NCI-H146 (cell line): Measurements from ENCODE around the gene CARM1.

Experiments
- DNase-seq: peaks from one replicate; lab custom pipeline; 2025; lab: John Stamatoyannopoulos, UW

The CARM1 gene

DNA sequence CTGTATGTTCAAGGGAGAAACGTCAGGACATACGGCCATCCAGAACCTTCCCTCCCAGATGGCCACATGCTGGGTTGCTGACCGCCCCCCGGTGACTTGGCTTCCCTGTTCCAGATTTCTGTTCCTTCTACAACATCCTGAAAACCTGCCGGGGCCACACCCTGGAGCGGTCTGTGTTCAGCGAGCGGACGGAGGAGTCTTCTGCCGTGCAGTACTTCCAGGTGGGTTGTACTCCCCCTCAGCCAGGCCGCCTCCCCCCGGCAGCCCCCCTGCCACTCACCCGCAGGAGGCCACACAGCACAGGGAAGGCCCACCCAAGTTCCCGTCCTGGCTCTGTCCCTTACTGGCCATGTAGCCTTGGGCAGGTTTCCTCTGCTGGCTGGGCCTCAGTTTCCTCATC, 36.6 kb downstream of the CARM1 start:
- DNase-seq: no peak

DNA sequence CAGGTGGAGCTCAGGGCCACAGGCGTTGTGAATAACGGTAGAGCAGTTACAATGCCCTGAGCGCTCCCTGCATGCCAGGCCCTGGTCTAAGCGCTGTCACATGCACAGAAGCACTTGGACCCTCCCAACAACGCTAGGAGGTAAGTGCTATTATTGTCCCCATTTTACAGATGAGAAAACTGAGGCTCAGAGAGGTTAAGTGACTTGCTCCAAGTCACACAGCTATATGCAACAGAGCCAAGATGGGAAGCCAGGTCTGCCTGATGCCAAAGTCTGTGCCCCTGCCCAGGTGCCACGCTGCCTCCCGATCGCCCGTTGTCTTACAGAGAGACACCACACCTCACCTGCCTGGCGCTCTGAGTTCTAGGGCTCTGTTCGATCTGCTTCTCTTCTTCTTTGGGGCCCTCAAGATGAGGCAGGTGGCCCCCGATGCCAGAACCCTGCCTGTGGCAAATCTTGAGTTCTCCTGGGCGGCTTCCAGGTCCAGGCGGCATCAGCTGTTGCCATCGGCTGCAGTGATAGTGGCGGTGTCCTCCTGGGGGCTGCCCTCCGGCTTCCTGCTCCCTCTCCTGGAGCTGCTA, 37.1 kb downstream of the CARM1 start:
- DNase-seq: no peak

- DNase-seq: no peak
Observed at GRCh38 chr19:10911579-10912363, 40.4 kb downstream of the CARM1 start.

DNA sequence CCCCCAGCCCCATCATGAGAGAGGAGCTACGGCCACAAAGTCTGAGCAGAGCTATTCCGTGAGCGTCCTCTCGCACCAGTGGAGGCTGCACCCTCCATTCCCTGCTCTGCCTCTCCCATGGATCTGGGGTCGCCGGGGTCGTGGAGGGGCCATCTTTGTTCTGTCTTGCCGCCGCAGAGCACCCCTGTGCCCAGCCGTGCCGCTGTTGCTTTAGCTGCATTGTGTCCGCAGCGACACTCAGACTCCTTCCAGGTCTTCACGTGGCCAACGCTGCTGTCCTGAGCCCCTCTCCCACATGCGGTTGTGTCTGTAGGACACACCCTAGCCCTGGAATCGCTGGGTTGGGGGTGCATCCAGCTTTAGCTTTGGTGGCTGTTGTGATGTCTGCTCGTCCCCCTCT, 41.3 kb downstream of the CARM1 start:
- no peak for DNase-seq

GRCh38 chr19:10913716-10914340, 42.5 kb downstream of the CARM1 start:
- DNase-seq: no peak

DNA sequence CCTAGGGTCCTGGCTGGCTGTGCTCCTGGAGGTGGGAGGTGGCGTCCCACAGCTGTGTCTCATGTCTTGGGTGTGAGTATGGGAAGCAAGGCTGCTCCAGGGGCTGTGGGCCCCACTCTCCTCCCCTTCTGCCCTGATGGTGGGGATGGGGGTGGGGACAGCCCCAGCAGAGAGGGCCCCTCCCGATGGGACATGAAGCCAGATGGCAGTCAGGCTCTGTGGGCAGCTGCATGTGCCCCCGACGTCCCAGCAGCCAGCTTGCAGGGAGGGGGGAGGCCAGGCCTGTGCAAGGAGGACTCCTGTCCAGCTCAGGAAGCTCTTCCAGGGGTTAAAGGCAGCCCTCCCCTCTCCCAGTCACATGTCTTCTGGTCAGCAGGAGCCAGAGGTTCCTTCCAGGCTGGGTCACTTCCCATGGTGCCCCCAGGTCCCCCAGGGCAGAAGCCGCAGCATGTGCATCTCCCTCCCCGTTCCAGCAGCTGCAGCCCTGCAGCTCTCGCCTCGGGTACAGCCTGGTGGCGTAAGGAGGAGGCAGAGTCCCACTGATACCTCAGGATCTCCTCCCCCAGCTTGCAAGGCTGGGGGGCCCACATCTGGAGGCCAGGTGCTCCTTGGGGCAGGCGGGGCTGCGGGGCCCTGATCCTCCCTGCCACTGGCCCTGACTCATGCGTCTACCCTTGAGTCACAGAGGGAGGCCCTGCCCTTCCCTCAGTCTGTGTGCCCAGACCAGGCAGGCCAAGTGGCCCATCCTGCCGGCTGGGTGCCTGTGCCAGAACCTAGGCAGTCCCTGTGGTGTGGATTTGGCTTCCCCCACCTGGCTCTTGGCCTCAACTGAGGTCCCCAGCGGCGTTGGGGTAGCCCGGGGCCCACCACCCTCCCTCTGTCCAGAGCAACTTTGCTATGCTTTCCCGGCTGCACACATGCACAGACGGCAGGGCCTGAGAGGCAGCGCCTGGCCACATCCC, 44.1 kb downstream of the CARM1 start:
- DNase-seq: no peak

DNA sequence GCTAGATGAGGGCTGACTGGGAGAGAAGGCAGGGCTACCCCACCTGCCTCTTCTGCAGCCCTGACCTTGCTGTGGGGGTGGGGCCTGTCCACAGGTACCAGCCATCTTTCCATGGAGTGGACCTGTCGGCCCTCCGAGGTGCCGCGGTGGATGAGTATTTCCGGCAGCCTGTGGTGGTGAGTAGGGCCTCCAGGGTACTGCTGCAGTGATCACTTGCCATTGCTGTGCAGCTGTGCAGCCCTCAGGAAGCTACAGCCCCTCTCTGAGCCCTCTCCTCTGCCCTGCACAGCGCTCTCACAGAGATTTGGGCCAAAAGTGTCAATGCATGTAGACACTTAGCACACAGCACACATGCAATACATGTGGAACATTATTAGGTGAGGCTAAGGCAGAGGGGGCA, 45.2 kb downstream of the CARM1 start:
- DNase-seq: no peak

DNA sequence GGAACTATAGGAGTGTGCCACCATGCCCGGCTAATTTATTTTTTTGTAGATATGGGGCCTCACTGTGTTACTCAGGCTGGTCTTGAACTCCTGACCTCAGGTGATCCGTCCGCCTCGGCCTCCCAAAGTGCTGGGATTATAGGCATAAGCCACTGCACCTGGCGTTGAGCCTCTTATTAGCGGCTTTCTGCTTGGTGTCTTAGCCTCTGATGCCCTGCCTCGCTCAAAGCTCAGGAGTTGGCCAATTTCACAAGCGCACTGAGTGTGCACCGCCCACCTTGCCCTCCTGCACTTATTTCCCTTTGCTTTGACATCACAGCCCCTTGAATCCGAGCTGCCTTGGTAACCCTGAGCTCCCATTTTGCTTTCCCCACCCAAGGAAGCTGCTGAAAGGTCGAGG, 47.0 kb downstream of the CARM1 start:
- DNase-seq: no peak

DNA sequence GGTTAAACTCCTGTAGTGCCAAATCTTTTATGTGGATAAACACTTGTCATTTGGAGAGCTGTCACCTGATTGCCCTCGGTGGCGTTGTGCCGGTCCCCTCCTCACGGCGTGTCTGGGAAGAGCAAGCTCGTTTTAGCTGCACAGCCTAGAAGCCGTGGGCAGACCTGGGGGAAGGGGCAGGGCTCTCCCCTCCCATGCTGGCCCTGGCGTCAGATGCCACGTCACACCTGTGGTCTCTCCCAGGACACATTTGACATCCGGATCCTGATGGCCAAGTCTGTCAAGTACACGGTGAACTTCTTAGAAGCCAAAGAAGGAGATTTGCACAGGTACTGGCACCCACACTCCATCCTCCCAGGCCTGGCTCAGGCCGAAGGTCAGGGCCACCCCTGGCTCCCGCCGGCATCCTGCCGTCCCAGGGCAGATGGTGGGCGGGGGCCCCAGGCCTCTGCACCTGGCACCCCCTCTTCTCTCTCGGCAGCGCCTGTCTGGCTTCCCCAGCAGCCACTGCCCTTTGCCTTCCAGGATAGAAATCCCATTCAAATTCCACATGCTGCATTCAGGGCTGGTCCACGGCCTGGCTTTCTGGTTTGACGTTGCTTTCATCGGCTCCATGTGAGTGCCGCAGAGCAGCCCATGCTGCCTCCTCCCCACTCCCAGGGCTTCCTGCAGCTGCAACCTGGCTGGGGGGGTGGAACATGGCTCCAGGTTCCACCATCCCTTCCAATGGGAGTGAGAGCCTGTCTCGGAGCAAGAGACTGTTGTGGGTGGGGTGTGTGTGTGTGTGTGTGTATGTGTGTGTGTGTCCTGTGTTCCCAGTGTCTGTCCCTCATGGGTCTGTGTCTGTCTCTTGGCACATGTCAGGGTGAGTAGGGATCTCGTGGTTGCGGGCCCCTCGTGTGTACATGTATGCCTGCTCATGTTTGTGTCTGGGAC, 48.3 kb downstream of the CARM1 start:
- no peak for DNase-seq

DNA sequence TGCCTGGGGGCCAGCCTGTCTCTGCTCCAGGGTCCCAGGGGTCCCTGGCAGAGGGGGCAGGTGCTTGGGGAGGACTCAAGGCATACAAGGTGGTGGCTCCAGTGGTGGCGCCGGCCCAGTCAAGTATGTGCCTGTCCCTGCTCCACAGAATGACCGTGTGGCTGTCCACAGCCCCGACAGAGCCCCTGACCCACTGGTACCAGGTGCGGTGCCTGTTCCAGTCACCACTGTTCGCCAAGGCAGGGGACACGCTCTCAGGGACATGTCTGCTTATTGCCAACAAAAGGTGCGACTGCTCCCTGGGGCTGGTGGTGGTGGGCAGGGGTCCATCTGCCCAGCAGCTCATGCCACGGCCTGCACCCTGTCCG, 48.9 kb downstream of the CARM1 start:
- no peak for DNase-seq

DNA sequence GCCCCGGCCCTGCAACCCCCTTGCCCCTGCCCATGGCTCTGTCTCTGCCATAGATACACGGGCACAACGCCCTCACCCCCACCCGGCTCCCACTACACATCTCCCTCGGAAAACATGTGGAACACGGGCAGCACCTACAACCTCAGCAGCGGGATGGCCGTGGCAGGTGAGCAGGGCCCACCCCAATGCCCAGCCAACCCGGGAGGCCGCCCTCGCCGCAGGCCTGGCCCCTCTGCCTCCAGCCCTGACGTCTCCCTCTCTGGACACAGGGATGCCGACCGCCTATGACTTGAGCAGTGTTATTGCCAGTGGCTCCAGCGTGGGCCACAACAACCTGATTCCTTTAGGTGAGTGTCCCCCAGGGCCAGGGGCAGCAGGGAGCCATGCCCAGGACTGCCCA, 49.4 kb downstream of the CARM1 start:
- no peak for DNase-seq

- DNase-seq: no peak
Observed at GRCh38 chr19:10921199-10921909, 50.0 kb downstream of the CARM1 start.

DNA sequence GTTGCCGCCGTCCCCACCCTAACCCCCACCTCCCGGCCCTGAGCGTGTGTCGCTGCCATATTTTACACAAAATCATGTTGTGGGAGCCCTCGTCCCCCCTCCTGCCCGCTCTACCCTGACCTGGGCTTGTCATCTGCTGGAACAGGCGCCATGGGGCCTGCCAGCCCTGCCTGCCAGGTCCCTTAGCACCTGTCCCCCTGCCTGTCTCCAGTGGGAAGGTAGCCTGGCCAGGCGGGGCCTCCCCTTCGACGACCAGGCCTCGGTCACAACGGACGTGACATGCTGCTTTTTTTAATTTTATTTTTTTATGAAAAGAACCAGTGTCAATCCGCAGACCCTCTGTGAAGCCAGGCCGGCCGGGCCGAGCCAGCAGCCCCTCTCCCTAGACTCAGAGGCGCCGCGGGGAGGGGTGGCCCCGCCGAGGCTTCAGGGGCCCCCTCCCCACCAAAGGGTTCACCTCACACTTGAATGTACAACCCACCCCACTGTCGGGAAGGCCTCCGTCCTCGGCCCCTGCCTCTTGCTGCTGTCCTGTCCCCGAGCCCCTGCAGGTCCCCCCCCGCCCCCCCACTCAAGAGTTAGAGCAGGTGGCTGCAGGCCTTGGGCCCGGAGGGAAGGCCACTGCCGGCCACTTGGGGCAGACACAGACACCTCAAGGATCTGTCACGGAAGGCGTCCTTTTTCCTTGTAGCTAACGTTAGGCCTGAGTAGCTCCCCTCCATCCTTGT, 50.7 kb downstream of the CARM1 start:
- DNase-seq: no peak

GRCh38 chr19:10922638-10923014, 51.3 kb downstream of the CARM1 start:
- no peak for DNase-seq

- no peak for DNase-seq
Observed at GRCh38 chr19:10923260-10924112, 52.1 kb downstream of the CARM1 start.

DNA sequence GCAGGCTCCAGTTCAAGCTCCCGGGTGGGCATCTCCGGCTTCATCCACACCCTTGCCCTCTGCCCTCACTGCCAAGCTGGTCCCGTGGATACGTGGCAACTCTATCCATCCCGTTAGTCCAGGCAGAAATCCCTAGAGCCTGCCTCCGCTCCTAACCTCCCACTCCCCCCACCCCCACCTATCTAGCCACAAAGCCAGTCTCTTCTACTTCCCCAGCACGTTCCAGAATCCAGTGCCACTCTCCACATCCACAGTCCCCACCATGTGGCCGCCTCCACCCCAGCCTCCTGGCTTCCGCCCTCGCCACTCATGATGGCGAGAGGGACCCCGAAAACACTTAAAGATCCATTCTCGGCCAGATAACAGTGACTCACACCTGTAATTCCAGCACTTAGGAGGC, 53.2 kb downstream of the CARM1 start:
- DNase-seq: no peak

GRCh38 chr19:10927730-10928562, 56.6 kb downstream of the CARM1 start:
- DNase-seq: no peak
